Measurements from ENCODE around the gene ITGA5. TPM values are rescaled to one million over a fixed set of nuclear protein-coding genes. Genes with fewer than 3 reads are reported as not detected.

The ITGA5 gene
- total and polyA plus RNA-seq, 9 of the 15 experiments (the other 6 are each of a cell fraction or from before 2014, with no cell fraction given), result 9.1 to 82.1 (median 47.4) TPM

- TF ChIP-seq, protein P1, sequence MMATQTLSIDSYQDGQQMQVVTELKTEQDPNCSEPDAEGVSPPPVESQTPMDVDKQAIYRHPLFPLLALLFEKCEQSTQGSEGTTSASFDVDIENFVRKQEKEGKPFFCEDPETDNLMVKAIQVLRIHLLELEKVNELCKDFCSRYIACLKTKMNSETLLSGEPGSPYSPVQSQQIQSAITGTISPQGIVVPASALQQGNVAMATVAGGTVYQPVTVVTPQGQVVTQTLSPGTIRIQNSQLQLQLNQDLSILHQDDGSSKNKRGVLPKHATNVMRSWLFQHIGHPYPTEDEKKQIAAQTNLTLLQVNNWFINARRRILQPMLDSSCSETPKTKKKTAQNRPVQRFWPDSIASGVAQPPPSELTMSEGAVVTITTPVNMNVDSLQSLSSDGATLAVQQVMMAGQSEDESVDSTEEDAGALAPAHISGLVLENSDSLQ (IDR thresholded peaks at IDR 0.05), result peak; percentile 99
- TF ChIP-seq CC2D1A (IDR thresholded peaks at IDR 0.05) (peak; percentile 97), CREB3 (tag; conservative IDR thresholded peaks at IDR 0.05; ENCODE audit: low read depth) (no peak), NBN (IDR thresholded peaks at IDR 0.05; ENCODE audit: low read depth) (peak; percentile 92), RAD21 (CRISPR knock-in tag; conservative IDR thresholded peaks at IDR 0.05 in 1 of 2, IDR thresholded peaks at IDR 0.05 in 1 of 2) (peak in 1 of 2 experiments; percentile 57; a peak in 3 of 4 replicates), NR1H2 (CRISPR knock-in tag; IDR thresholded peaks at IDR 0.05) (0 out of 2 replicates have a peak, but pooled peaks have one; percentile 7), POLR2G (IDR thresholded peaks at IDR 0.05; ENCODE audit: low read depth, low read length) (peak; percentile 63), TARDBP (IDR thresholded peaks at IDR 0.05) (0 out of 2 replicates have a peak, but pooled peaks have one; percentile 39), SMC3 (conservative IDR thresholded peaks at IDR 0.05; ENCODE audit: insufficient read depth, low read depth, low read length) (no peak), MECOM (CRISPR knock-in tag; IDR thresholded peaks at IDR 0.05) (0 out of 2 replicates have a peak, but pooled peaks have one; percentile 32), SMARCC2 (IDR thresholded peaks at IDR 0.05; ENCODE audit: low read depth) (peak; percentile 43), HDAC2 (IDR thresholded peaks at IDR 0.05) (peak; percentile 98), RFX5 (IDR thresholded peaks at IDR 0.05; ENCODE audit: low read depth, low read length) (peak; percentile 56; the same call in 1 of the 2 replicates), MCM2 (IDR thresholded peaks at IDR 0.05; ENCODE audit: low read depth) (no peak), ZNF76 (CRISPR knock-in tag; IDR thresholded peaks at IDR 0.05; ENCODE audit: borderline replicate concordance) (no peak), ZNF263 (CRISPR knock-in tag; IDR thresholded peaks at IDR 0.05; ENCODE audit: borderline replicate concordance) (peak; percentile 76; the same call in 1 of the 2 replicates), EP400 (IDR thresholded peaks at IDR 0.05) (peak; percentile 94), ARNT (IDR thresholded peaks at IDR 0.05) (peak; percentile 92 to 93), ATF7 (IDR thresholded peaks at IDR 0.05) (peak; percentile 80), HNRNPH1 (optimal IDR thresholded peaks at IDR 0.05; ENCODE audit: low read depth, low read length) (no peak), PYGO2 (tag; IDR thresholded peaks at IDR 0.05) (0 out of 2 replicates have a peak, but pooled peaks have one; percentile 62)
- TF ChIP-seq, protein P2, sequence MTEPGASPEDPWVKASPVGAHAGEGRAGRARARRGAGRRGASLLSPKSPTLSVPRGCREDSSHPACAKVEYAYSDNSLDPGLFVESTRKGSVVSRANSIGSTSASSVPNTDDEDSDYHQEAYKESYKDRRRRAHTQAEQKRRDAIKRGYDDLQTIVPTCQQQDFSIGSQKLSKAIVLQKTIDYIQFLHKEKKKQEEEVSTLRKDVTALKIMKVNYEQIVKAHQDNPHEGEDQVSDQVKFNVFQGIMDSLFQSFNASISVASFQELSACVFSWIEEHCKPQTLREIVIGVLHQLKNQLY (CRISPR knock-in tag; conservative IDR thresholded peaks at IDR 0.05), result 0 out of 4 replicates have a peak, but pooled peaks of 1 of the 2 experiments have one; percentile 40
- TF ChIP-seq, protein P3, sequence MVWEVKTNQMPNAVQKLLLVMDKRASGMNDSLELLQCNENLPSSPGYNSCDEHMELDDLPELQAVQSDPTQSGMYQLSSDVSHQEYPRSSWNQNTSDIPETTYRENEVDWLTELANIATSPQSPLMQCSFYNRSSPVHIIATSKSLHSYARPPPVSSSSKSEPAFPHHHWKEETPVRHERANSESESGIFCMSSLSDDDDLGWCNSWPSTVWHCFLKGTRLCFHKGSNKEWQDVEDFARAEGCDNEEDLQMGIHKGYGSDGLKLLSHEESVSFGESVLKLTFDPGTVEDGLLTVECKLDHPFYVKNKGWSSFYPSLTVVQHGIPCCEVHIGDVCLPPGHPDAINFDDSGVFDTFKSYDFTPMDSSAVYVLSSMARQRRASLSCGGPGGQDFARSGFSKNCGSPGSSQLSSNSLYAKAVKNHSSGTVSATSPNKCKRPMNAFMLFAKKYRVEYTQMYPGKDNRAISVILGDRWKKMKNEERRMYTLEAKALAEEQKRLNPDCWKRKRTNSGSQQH (CRISPR knock-in tag; IDR thresholded peaks at IDR 0.05), result peak; percentile 91
These were observed 59.9 kb downstream of the ITGA5 start (continued) for GRCh38 chr12:54358945-54359761.
